A673 (cell line): Measurements from ENCODE around the gene SLC12A7. TPM values are rescaled to one million over a fixed set of nuclear protein-coding genes. Genes with fewer than 3 reads are reported as not detected.

ENCODE experiments used
- BruUV-seq: library from RNA; stranded (reverse); fragments of 400-500 nt; replicated peaks from 2 replicates; lab custom pipeline; 2021; lab: Mats Ljungman, UMichigan
- CTCF ChIA-PET: fragments of 300-600 bp; sonication (Branson Sonifier 250); formaldehyde crosslinking; loops from one replicate; lab custom pipeline; 2022; ENCODE audit warnings: antibody characterized with exemption; lab: Charles Lee
- POLR2A ChIA-PET: fragments of 300-600 bp; sonication (Branson Sonifier 250); formaldehyde crosslinking; loops from one replicate; lab custom pipeline; 2022; ENCODE audit warnings: antibody characterized with exemption; ENCODE audit not compliant: low non-redundant PET; lab: Charles Lee
- DNase-seq: peaks from one replicate; pipeline ENCODE4 v3.0.0-alpha.2; 2015; ENCODE audit warnings: low spot score
- H3K27ac ChIP-seq: fragments of 200-600 bp; sonication (generic); 2 replicates; pipeline ENCODE4 v1.5.1; 2016; ENCODE audit warnings: mixed run types, low read depth, mild to moderate bottlenecking, mixed read lengths, antibody characterized with exemption, low read length; ENCODE audit not compliant: poor library complexity, severe bottlenecking
- H3K27me3 ChIP-seq: fragments of 200-600 bp; sonication (generic); replicated peaks from 2 replicates; pipeline ENCODE4 v1.6.1; 2017; ENCODE audit warnings: mixed run types, low read depth, mild to moderate bottlenecking, mixed read lengths, antibody characterized with exemption, low read length; ENCODE audit not compliant: insufficient read depth, poor library complexity
- H3K36me3 ChIP-seq: fragments of 200-600 bp; sonication (generic); 2 replicates; pipeline ENCODE4 v1.6.1; 2016; ENCODE audit warnings: mixed run types, mild to moderate bottlenecking, mixed read lengths, antibody characterized with exemption, low read length; ENCODE audit not compliant: insufficient read depth, poor library complexity, severe bottlenecking
- H3K4me1 ChIP-seq: fragments of 200-600 bp; sonication (generic); 2 replicates; pipeline ENCODE4 v1.6.1; 2017; ENCODE audit warnings: mixed run types, mild to moderate bottlenecking, mixed read lengths, antibody characterized with exemption, low read length; ENCODE audit not compliant: insufficient read depth, poor library complexity, severe bottlenecking
- H3K4me3 ChIP-seq: fragments of 200-600 bp; sonication (generic); 2 replicates; pipeline ENCODE4 v1.5.1; 2016; ENCODE audit warnings: low read depth, mixed run types, mild to moderate bottlenecking, mixed read lengths, low read length; ENCODE audit not compliant: poor library complexity, severe bottlenecking
- H3K9me3 ChIP-seq: fragments of 200-600 bp; sonication (generic); 2 replicates; pipeline ENCODE4 v1.6.1; 2016; ENCODE audit warnings: mixed run types, low read depth, mild to moderate bottlenecking, mixed read lengths, antibody characterized with exemption, low read length; ENCODE audit not compliant: poor library complexity, severe bottlenecking
- EZH2 ChIP-seq: fragments of 200-600 bp; sonication (generic); IDR thresholded peaks from 2 replicates; pipeline ENCODE4 v1.6.1; 2017; ENCODE audit warnings: borderline replicate concordance, low read depth, mild to moderate bottlenecking, mixed read lengths, antibody characterized with exemption, low read length; ENCODE audit not compliant: poor library complexity, severe bottlenecking
- intact Hi-C: fragments of 100-400 bp; cut with micrococcal nuclease; formaldehyde crosslinking; loops from one replicate; pipeline ENCODE4 v1.10.0; 2022; ENCODE audit not compliant: unreplicated experiment
- total RNA-seq: library from RNA; stranded (reverse); gene quantifications from 2 replicates; pipeline ENCODE4 v1.2.3, GENCODE V29; 2021
- TF ChIP-seq, protein P1 (sequence below): fragments of 300-800, 200-600 bp; sonication (generic); conservative IDR thresholded peaks from 2 replicates; pipeline ENCODE4 v1.5.1; 2017; ENCODE audit warnings: low read depth, mild to moderate bottlenecking, antibody characterized with exemption, low read length, moderate library complexity, mixed read lengths

SLC12A7 gene
- total RNA-seq, 1 experiment from 2014 or later = 45.2 TPM

DNA sequence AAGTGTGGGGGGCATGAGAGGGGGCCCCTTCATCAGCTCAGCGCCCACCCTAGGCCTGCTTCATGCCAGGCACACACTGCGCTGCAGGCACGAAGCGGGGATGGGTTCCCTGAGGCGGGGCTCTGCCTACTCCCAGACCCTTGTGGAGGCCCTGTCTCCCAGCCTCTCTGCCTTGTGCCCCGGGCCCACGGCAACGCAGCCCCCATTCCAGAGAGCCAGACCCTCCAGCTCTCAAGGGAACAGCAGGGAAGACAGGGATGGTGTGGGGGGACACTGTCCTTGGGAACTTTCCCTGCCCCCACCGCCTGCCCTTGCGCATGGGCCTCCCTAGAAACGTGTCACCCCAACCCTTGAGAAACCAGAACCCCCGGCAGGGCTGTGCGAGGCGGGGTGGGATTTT lies 10.0 kb upstream of the SLC12A7 start:
- no TSS peak for BruUV-seq
- DNase-seq = no peak
- ChIA-PET POLR2A (no interaction called here), CTCF (no interaction called here)
- Histone ChIP-seq H3K27me3 (no peaks in the 10 kb centered on the region), H3K27ac (no peak overlapping the region), H3K4me1 (peaks cover 25% of the 10 kb centered on the region), H3K4me3 (no peak overlapping the region), H3K9me3 (no peaks in the 10 kb centered on the region), H3K36me3 (no peaks in the 10 kb centered on the region)
- TF ChIP-seq, protein P1, sequence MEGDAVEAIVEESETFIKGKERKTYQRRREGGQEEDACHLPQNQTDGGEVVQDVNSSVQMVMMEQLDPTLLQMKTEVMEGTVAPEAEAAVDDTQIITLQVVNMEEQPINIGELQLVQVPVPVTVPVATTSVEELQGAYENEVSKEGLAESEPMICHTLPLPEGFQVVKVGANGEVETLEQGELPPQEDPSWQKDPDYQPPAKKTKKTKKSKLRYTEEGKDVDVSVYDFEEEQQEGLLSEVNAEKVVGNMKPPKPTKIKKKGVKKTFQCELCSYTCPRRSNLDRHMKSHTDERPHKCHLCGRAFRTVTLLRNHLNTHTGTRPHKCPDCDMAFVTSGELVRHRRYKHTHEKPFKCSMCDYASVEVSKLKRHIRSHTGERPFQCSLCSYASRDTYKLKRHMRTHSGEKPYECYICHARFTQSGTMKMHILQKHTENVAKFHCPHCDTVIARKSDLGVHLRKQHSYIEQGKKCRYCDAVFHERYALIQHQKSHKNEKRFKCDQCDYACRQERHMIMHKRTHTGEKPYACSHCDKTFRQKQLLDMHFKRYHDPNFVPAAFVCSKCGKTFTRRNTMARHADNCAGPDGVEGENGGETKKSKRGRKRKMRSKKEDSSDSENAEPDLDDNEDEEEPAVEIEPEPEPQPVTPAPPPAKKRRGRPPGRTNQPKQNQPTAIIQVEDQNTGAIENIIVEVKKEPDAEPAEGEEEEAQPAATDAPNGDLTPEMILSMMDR = no peak
- intact Hi-C loops = no loop called here

DNA sequence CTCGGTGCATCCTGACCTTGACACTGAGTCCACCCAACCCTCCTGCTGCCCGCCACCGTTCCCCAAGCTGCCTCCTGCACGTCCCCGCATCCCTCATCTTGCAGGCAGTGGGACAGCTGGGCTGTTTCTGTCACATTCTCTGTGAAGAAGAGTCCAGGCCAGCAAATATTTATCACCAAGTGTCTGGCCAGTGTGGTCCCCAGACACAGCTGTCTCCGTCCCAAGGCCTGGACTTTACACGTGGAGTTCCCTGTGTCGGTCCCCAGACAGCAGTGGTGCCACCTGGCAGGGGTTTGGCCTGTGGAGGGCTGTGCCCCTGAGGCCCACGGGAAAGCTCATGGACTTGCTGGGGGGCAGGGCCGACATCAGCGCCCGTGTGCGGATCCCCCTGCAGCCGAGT lies 9.2 kb upstream of the SLC12A7 start:
- TF ChIP-seq, protein P1 = no peak
- TF ChIP-seq EZH2 = no peak
- no peak for DNase-seq
- intact Hi-C loops = no loop called here
- POLR2A ChIA-PET = no interaction called here
- Histone ChIP-seq H3K36me3 (no peaks in the 10 kb centered on the region), H3K4me1 (peaks cover 26% of the 10 kb centered on the region), H3K27ac (no peak overlapping the region), H3K27me3 (no peaks in the 10 kb centered on the region), H3K9me3 (no peaks in the 10 kb centered on the region), H3K4me3 (no peak overlapping the region)
- CTCF ChIA-PET = no interaction called here
- no TSS peak for BruUV-seq

DNA sequence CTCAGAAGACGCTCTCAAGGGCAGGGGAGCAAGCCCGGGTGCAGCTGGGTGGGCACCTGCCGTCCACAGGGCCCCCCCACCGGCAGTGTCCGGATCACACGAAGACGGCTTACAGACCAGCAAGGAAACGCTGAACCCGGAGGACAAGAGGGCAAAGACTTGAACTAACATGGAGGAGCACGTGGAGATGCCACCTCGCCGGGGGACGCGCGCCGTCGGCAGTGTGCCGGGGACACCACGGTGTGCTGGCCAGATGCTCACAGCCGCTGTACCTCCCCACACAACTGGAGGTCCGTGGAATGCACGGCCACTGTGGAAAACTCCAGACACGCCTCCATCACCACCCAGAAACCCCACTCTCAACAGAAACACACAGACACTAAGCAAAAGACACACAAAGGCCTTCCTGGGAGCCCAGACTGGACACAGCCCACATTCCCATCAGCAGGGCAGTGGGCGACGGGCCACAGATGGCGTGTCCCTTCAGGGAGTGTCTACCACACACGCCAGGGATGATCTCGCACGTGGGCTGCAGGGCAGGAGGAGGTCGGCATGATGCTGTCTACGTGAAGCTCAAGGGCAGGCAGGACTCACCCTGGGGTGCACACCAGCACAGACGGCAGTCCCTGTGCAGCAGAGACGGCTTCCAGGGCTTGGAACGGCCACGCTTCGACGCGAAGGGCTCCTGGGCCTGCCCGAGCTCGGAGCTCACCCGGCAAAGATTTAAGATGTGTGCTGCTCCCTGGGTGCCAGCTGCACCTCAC lies 8.6 kb upstream of the SLC12A7 start:
- DNase-seq = no peak
- Histone ChIP-seq H3K36me3 (no peaks in the 10 kb centered on the region), H3K9me3 (no peaks in the 10 kb centered on the region), H3K4me3 (no peak overlapping the region), H3K27me3 (no peaks in the 10 kb centered on the region), H3K4me1 (peaks cover 26% of the 10 kb centered on the region), H3K27ac (no peak overlapping the region)
- TF ChIP-seq EZH2 = no peak
- TF ChIP-seq, protein P1 = no peak
- CTCF ChIA-PET = no interaction called here
- no TSS peak for BruUV-seq
- intact Hi-C loops = no loop called here
- POLR2A ChIA-PET = no interaction called here
